SK-N-SH (cell line): ENCODE results near the gene PPHLN1. TPM values are rescaled to one million over a fixed set of nuclear protein-coding genes. Genes with fewer than 3 reads are reported as not detected.

Source experiments
- CTCF ChIA-PET: fragments of 300-600, 350-600 bp; formaldehyde crosslinking; extraction: SDS; loops from one replicate; lab custom pipeline; 2021; lab: Yijun Ruan, JAX
- POLR2A ChIA-PET: fragments of 350-600 bp; sonication (Branson Sonifier 250); formaldehyde crosslinking; extraction: SDS; loops from one replicate; lab custom pipeline; 2020; ENCODE audit warnings: antibody characterized with exemption, inconsistent platforms; lab: Yijun Ruan, JAX
- DNase-seq: peaks from one replicate; pipeline ENCODE4 v3.0.0; 2012
- H2AFZ ChIP-seq: fragments of 200-600 bp; sonication (generic); 2 replicates; pipeline ENCODE4 v1.8.1; 2016; ENCODE audit warnings: antibody characterized with exemption, mild to moderate bottlenecking, low read depth
- H3F3A ChIP-seq: fragments of 200-600 bp; sonication (generic); replicated peaks from 2 replicates; pipeline ENCODE3; 2016; ENCODE audit warnings: antibody characterized with exemption, mild to moderate bottlenecking; ENCODE audit not compliant: insufficient read depth
- H3K27ac ChIP-seq, 2 experiments: fragments of 200-500 bp in 1 of 2; fragments of 200-600 bp in 1 of 2; sonication (Bioruptor generic) in 1 of 2; sonication (generic), shearing (Covaris generic) in 1 of 2; 2 replicates each; pipeline versions ENCODE4 v1.5.1 to v1.6.1; 2014 to 2016; ENCODE audit warnings: low read depth in 2 of 2, inconsistent platforms in 1 of 2, low read length in 1 of 2, mild to moderate bottlenecking in 1 of 2, mixed read lengths in 1 of 2
- H3K27me3 ChIP-seq: fragments of 200-600 bp; sonication (generic), shearing (Covaris generic); 2 replicates; pipeline ENCODE4 v1.6.1; 2016; ENCODE audit warnings: mixed run types; ENCODE audit not compliant: insufficient read depth
- H3K36me3 ChIP-seq, 2 experiments: fragments of 200-500 bp in 1 of 2; fragments of 200-600 bp in 1 of 2; sonication (Bioruptor generic) in 1 of 2; sonication (generic) in 1 of 2; replicated peaks in 1 of 2; 2 replicates each; pipeline versions ENCODE3 to v1.5.1; 2014 to 2016; ENCODE audit warnings: low read length in 1 of 2, mild to moderate bottlenecking in 1 of 2; ENCODE audit not compliant: insufficient read depth in 2 of 2, control insufficient read depth in 1 of 2
- H3K4me1 ChIP-seq, 2 experiments: fragments of 200-500 bp in 1 of 2; fragments of 200-600 bp in 1 of 2; sonication (Bioruptor generic) in 1 of 2; sonication (generic), shearing (Covaris generic) in 1 of 2; 2 replicates each; pipeline versions ENCODE4 v1.5.1 to v1.6.1; 2014 to 2016; ENCODE audit warnings: low read depth in 1 of 2, low read length in 1 of 2, mixed run types in 1 of 2; ENCODE audit not compliant: insufficient read depth in 2 of 2, control insufficient read depth in 1 of 2
- H3K4me2 ChIP-seq: fragments of 200-600 bp; sonication (generic), shearing (Covaris generic); 2 replicates; pipeline ENCODE4 v1.6.1; 2017; ENCODE audit warnings: mixed run types
- H3K4me3 ChIP-seq, 2 experiments: fragments of 200-500 bp in 1 of 2; fragments of 200-600 bp in 1 of 2; sonication (Bioruptor generic) in 1 of 2; sonication (generic), shearing (Covaris generic) in 1 of 2; 2 replicates each; pipeline versions ENCODE4 v1.5.1 to v1.8.1; 2014 to 2016; ENCODE audit warnings: low read depth in 2 of 2, inconsistent platforms in 1 of 2, low read length in 1 of 2, mild to moderate bottlenecking in 1 of 2, mixed read lengths in 1 of 2, moderate library complexity in 1 of 2
- H3K79me2 ChIP-seq: fragments of 200-600 bp; sonication (generic); 2 replicates; pipeline ENCODE4 v1.8.1; 2017; ENCODE audit warnings: mild to moderate bottlenecking; ENCODE audit not compliant: insufficient read depth
- H3K9ac ChIP-seq: fragments of 200-600 bp; sonication (generic); 2 replicates; pipeline ENCODE4 v1.6.1; 2017; ENCODE audit warnings: mixed run types
- H3K9me2 ChIP-seq: fragments of 200-600 bp; sonication (generic); 2 replicates; pipeline ENCODE4 v1.6.1; 2017; ENCODE audit warnings: mixed run types
- H3K9me3 ChIP-seq: fragments of 200-600 bp; sonication (generic); 2 replicates; pipeline ENCODE4 v1.6.1; 2017; ENCODE audit warnings: mixed run types, mild to moderate bottlenecking, moderate library complexity
- H4K20me1 ChIP-seq: fragments of 200-600 bp; sonication (generic); 2 replicates; pipeline ENCODE4 v1.6.1; 2017; ENCODE audit warnings: mild to moderate bottlenecking, mixed run types; ENCODE audit not compliant: insufficient read depth
- CHD2 ChIP-seq: fragments of 150-350 bp; IDR thresholded peaks from 2 replicates; pipeline ENCODE4 v1.6.1; 2018; ENCODE audit warnings: low read length; ENCODE audit not compliant: partially characterized antibody
- ELF1 ChIP-seq: IDR thresholded peaks from 2 replicates; pipeline ENCODE4 v1.4.0; 2012
- EP300 ChIP-seq, 2 experiments: IDR thresholded peaks; 2 replicates each; pipeline versions ENCODE4 v1.4.0 to v1.6.1; 2012; ENCODE audit warnings: borderline replicate concordance in 1 of 2, low read depth in 1 of 2, low read length in 1 of 2
- FOSL2 ChIP-seq: IDR thresholded peaks from 2 replicates; pipeline ENCODE4 v1.4.0; 2012; ENCODE audit warnings: low read depth, mild to moderate bottlenecking, moderate library complexity, borderline replicate concordance
- GABPA ChIP-seq: IDR thresholded peaks from 2 replicates; pipeline ENCODE4 v1.4.0; 2012; ENCODE audit warnings: low read depth, mild to moderate bottlenecking
- GATA2 ChIP-seq: sonication (generic); formaldehyde crosslinking; IDR thresholded peaks from 2 replicates; pipeline ENCODE4 v1.5.0; 2020; ENCODE audit warnings: mild to moderate bottlenecking, missing genetic modification reagents
- NRF1 ChIP-seq: IDR thresholded peaks from 2 replicates; pipeline ENCODE4 v1.6.1; 2012; ENCODE audit warnings: low read depth, mild to moderate bottlenecking, low read length
- PBX3 ChIP-seq: IDR thresholded peaks from 2 replicates; pipeline ENCODE4; 2012
- POLR2AphosphoS5 ChIP-seq: IDR thresholded peaks from 2 replicates; pipeline ENCODE4 v1.6.1; 2012; ENCODE audit warnings: low read depth, low read length
- RAD21 ChIP-seq: IDR thresholded peaks from 2 replicates; pipeline ENCODE4 v1.6.1; 2012; ENCODE audit warnings: mild to moderate bottlenecking, low read length
- RCOR1 ChIP-seq: fragments of 150-350 bp; IDR thresholded peaks from 2 replicates; pipeline ENCODE4 v1.6.1; 2017; ENCODE audit warnings: antibody characterized with exemption, low read length
- REST ChIP-seq: IDR thresholded peaks from 2 replicates; pipeline ENCODE4 v1.6.1; 2012; ENCODE audit warnings: mild to moderate bottlenecking, low read depth, low read length, moderate library complexity
- RFX5 ChIP-seq: IDR thresholded peaks from 2 replicates; pipeline ENCODE4 v1.6.1; 2012; ENCODE audit warnings: mild to moderate bottlenecking, improper control_type of control experiment, low read length
- RXRA ChIP-seq: IDR thresholded peaks from 2 replicates; pipeline ENCODE4 v1.4.0; 2012; ENCODE audit warnings: low read depth, mild to moderate bottlenecking, borderline replicate concordance
- SIN3A ChIP-seq: IDR thresholded peaks from 2 replicates; pipeline ENCODE4 v1.6.1; 2012; ENCODE audit warnings: low read depth, mild to moderate bottlenecking, low read length, moderate library complexity, borderline replicate concordance
- TCF12 ChIP-seq: IDR thresholded peaks from 2 replicates; pipeline ENCODE4 v1.4.0; 2012
- TEAD4 ChIP-seq: IDR thresholded peaks from 2 replicates; pipeline ENCODE4 v1.4.0; 2012; ENCODE audit warnings: mild to moderate bottlenecking, borderline replicate concordance; ENCODE audit not compliant: insufficient read depth
- USF1 ChIP-seq: IDR thresholded peaks from 2 replicates; pipeline ENCODE4 v1.4.0; 2012; ENCODE audit warnings: low read depth, borderline replicate concordance
- USF2 ChIP-seq: fragments of 150-350 bp; IDR thresholded peaks from 2 replicates; pipeline ENCODE4 v1.6.1; 2017; ENCODE audit warnings: antibody characterized with exemption, low read length, low read depth, borderline replicate concordance
- YY1 ChIP-seq: IDR thresholded peaks from 2 replicates; pipeline ENCODE4 v1.4.0; 2012; ENCODE audit warnings: low read depth, mild to moderate bottlenecking
- ZBTB33 ChIP-seq: IDR thresholded peaks from 2 replicates; pipeline ENCODE4 v1.4.0; 2012; ENCODE audit warnings: low read depth, borderline replicate concordance
- WGBS: methylation state at CpG from one replicate; pipeline ENCODE4 v1.1.6; 2017; ENCODE audit warnings: low lambda C conversion rate; 5-methylcytosine and 5-hydroxymethylcytosine counted together
- polyA plus RNA-seq, 3 experiments: library from polyadenylated mRNA; depleted of rRNA; stranded (reverse); fragments of >200 nt; gene quantifications; 2 replicates each; pipeline ENCODE4 v1.2.3, GENCODE V29; 2012

Gene PPHLN1
- polyA plus RNA-seq, 1 of the 3 experiments (the other 2 are of a cell fraction), result 55.4 TPM

- Histone ChIP-seq H3K9ac (no peak overlapping the region), H3F3A (peaks cover 5% of the 10 kb centered on the region), H3K36me3 (no peaks in the 10 kb centered on the region), H3K4me1 (peaks cover 0 to 3% of the 10 kb centered on the region in 2 experiments; a peak in 1 of 4 replicates), H3K79me2 (no peaks in the 10 kb centered on the region), H3K4me3 (no peak overlapping the region), H3K27ac (peak overlapping the region in 1 of 2 experiments; percentile 45; a peak in 1 of 4 replicates), H3K9me3 (no peaks in the 10 kb centered on the region), H3K27me3 (no peaks in the 10 kb centered on the region), H2AFZ (no peak overlapping the region), H3K4me2 (no peak overlapping the region; the same call in 1 of the 2 replicates), H4K20me1 (no peaks in the 10 kb centered on the region), H3K9me2 (no peaks in the 10 kb centered on the region)
- no peak for DNase-seq
- WGBS, result 95% methylated on average over 2 of the region's 2 CpGs
- POLR2A ChIA-PET, result no interaction called here
- CTCF ChIA-PET, result no interaction called here
- TF ChIP-seq RFX5 (no peak), CHD2 (no peak), RXRA (no peak), RCOR1 (no peak), SIN3A (no peak), FOSL2 (no peak), EP300 (IDR thresholded peaks at IDR 0.05; ENCODE audit: borderline replicate concordance in 1 of 2, low read depth in 1 of 2, low read length in 1 of 2) (no peak)
Observed at GRCh38 chr12:42285431-42285830, 40.5 kb upstream of the PPHLN1 start.

GRCh38 chr12:42286741-42287140, 39.2 kb upstream of the PPHLN1 start:
- DNase-seq, result no peak
- peaks cover 5% of the 10 kb centered on the region for H3F3A ChIP-seq
- H4K20me1 ChIP-seq, result no peaks in the 10 kb centered on the region
- H3K27ac ChIP-seq, result no peak overlapping the region
- no peak overlapping the region for H3K9ac ChIP-seq
- no peaks in the 10 kb centered on the region for H3K27me3 ChIP-seq
- WGBS, result 90% methylated on average over 23 of the region's 26 CpGs
- CTCF ChIA-PET, result interaction anchor here (0.8 kb wide), 1 partner anchor 10 kb away, joined by 4 read pairs; no protein-coding TSS in a partner anchor
- no peaks in the 10 kb centered on the region for H3K36me3 ChIP-seq
- H3K9me3 ChIP-seq, result no peaks in the 10 kb centered on the region
- no peak overlapping the region for H3K4me3 ChIP-seq
- H2AFZ ChIP-seq, result no peak overlapping the region
- H3K4me2 ChIP-seq, result no peak overlapping the region
- no peaks in the 10 kb centered on the region for H3K9me2 ChIP-seq
- H3K79me2 ChIP-seq, result no peaks in the 10 kb centered on the region
- H3K4me1 ChIP-seq, result peaks cover 0 to 3% of the 10 kb centered on the region in 2 experiments; a peak in 1 of 4 replicates
- POLR2A ChIA-PET, result no interaction called here
- no peak for TF ChIP-seq RFX5
- no peak for TF ChIP-seq NRF1
- TF ChIP-seq PBX3, result no peak
- TF ChIP-seq GATA2 (CRISPR knock-in tag), result no peak
- no peak for TF ChIP-seq ZBTB33
- TF ChIP-seq SIN3A, result no peak
- no peak for TF ChIP-seq ELF1
- TF ChIP-seq CHD2, result no peak
- TF ChIP-seq TCF12, result no peak
- TF ChIP-seq RAD21, result no peak
- no peak for TF ChIP-seq USF1
- no peak for TF ChIP-seq POLR2AphosphoS5
- TF ChIP-seq YY1, result no peak
- TF ChIP-seq USF2, result no peak
- no peak for TF ChIP-seq REST
- TF ChIP-seq TEAD4, result no peak
- no peak for TF ChIP-seq GABPA
